K562 (cell line): ENCODE results near the gene HPCAL1. TPM values are rescaled to one million over a fixed set of nuclear protein-coding genes. Genes with fewer than 3 reads are reported as not detected.
A peak's percentile ranks its signal among the peaks of the same experiment; 100 is the strongest.

Source experiments
- MCM3 ChIP-seq: fragments of 450-650 bp; IDR thresholded peaks from 2 replicates; pipeline ENCODE4 v1.6.1; 2016
- NELFE ChIP-seq: IDR thresholded peaks from 2 replicates; pipeline ENCODE4 v1.6.1; 2011; ENCODE audit warnings: mild to moderate bottlenecking; ENCODE audit not compliant: insufficient read depth, insufficient read length
- RFX7 ChIP-seq: fragments of 250-450 bp; sonication (Bioruptor Pico); IDR thresholded peaks from 2 replicates; pipeline ENCODE4 v1.5.1; 2021; ENCODE audit warnings: mild to moderate bottlenecking
- SUPT5H ChIP-seq: fragments of 450-650 bp; IDR thresholded peaks from 2 replicates; pipeline ENCODE4 v1.6.1; 2016
- TAF1 ChIP-seq: IDR thresholded peaks from 2 replicates; pipeline ENCODE4 v1.6.1; 2011; ENCODE audit warnings: mild to moderate bottlenecking, low read length, moderate library complexity; ENCODE audit not compliant: insufficient read depth, control insufficient read depth, severe bottlenecking; ENCODE audit errors: extremely low read depth
- ZBTB7A ChIP-seq: IDR thresholded peaks from 2 replicates; pipeline ENCODE4 v1.6.1; 2011; ENCODE audit warnings: low read depth, mild to moderate bottlenecking, low read length, moderate library complexity, borderline replicate concordance; ENCODE audit not compliant: control insufficient read depth
- ZKSCAN1 ChIP-seq: fragments of 150-350 bp; IDR thresholded peaks from 2 replicates; pipeline ENCODE4 v1.6.1; 2016; ENCODE audit warnings: low read depth, low read length
- polyA plus RNA-seq, 8 experiments: library from polyadenylated mRNA; depleted of rRNA in 4 of 8; stranded (reverse) in 5 of 8; unstranded in 3 of 8; fragments of >200 nt; fragmentation: Nextera tagmentation in 2 of 8; fragmentation: Illumina TruSeq in 1 of 8; extraction: Ambion mirVana in 2 of 8; extraction: Trizol in 1 of 8; gene quantifications; 2 replicates each; pipeline versions ENCODE4 v1.2.1 to v1.2.3, GENCODE V29; 2011 to 2014; ENCODE audit warnings: inconsistent platforms in 1 of 8, missing spikeins in 1 of 8
- total RNA-seq, 7 experiments: library from RNA; depleted of rRNA in 6 of 7; stranded (reverse); fragments of >200 nt in 6 of 7; fragmentation: Illumina TruSeq in 2 of 7; extraction: Trizol in 2 of 7; gene quantifications; 2 replicates each; pipeline versions ENCODE4 v1.2.1 to v1.2.3, GENCODE V29; 2011 to 2021; ENCODE audit warnings: low replicate concordance in 1 of 7
- TF ChIP-seq, protein P1 (sequence below): fragments of 150-350 bp; IDR thresholded peaks from 2 replicates; pipeline ENCODE4 v1.6.1; 2014; ENCODE audit warnings: low read depth, mild to moderate bottlenecking, low read length, borderline replicate concordance
- TF ChIP-seq, protein P2 (sequence below), 2 experiments: fragments of 450-650 bp; IDR thresholded peaks; 2 replicates each; pipeline ENCODE4 v1.6.1; 2018; ENCODE audit warnings: mild to moderate bottlenecking in 2 of 2, low read depth in 1 of 2; ENCODE audit not compliant: partially characterized antibody in 2 of 2
- TF ChIP-seq, protein P3 (sequence below), 2 experiments: fragments of 450-650 bp; IDR thresholded peaks; 2 replicates each; pipeline ENCODE4 v1.6.1; 2016
- TF ChIP-seq, protein P4 (sequence below), 2 experiments: fragments of 150-350 bp in 1 of 2; IDR thresholded peaks; 2 replicates each; pipeline ENCODE4 v1.6.1; 2012 to 2016; ENCODE audit warnings: low read depth in 2 of 2, low read length in 2 of 2, mild to moderate bottlenecking in 1 of 2, moderate library complexity in 1 of 2
- TF ChIP-seq, protein P5 (sequence below): sonication (generic); formaldehyde crosslinking; IDR thresholded peaks from 2 replicates; pipeline ENCODE4 v1.8.0; 2022; ENCODE audit warnings: missing genetic modification reagents, mild to moderate bottlenecking, borderline replicate concordance

The HPCAL1 gene
- total and polyA plus RNA-seq, 9 of the 15 experiments (the other 6 are each of a cell fraction or from before 2014, with no cell fraction given), result 2.7 to 65.5 (median 23.9) TPM

DNA sequence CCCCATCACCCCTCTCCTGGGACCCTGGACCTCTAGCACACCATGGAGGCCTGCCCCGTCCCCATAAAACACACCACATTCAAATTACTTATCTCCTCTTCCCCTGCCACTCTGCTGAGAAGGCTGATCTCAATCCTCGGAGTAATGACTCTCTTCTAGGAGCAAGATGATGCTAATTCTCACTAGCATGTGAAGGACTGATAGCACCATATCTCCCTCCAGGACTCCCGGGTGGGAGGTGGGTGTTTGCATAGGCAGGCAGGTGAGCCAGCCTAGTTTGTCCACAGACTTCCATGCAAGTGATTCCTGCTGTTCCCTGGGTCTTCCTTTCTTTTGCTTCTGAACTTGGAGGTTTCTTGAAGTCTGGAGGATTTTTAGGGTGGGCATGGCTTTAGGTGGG lies 40.5 kb downstream of the HPCAL1 start (continued):
- TF ChIP-seq, protein P1, sequence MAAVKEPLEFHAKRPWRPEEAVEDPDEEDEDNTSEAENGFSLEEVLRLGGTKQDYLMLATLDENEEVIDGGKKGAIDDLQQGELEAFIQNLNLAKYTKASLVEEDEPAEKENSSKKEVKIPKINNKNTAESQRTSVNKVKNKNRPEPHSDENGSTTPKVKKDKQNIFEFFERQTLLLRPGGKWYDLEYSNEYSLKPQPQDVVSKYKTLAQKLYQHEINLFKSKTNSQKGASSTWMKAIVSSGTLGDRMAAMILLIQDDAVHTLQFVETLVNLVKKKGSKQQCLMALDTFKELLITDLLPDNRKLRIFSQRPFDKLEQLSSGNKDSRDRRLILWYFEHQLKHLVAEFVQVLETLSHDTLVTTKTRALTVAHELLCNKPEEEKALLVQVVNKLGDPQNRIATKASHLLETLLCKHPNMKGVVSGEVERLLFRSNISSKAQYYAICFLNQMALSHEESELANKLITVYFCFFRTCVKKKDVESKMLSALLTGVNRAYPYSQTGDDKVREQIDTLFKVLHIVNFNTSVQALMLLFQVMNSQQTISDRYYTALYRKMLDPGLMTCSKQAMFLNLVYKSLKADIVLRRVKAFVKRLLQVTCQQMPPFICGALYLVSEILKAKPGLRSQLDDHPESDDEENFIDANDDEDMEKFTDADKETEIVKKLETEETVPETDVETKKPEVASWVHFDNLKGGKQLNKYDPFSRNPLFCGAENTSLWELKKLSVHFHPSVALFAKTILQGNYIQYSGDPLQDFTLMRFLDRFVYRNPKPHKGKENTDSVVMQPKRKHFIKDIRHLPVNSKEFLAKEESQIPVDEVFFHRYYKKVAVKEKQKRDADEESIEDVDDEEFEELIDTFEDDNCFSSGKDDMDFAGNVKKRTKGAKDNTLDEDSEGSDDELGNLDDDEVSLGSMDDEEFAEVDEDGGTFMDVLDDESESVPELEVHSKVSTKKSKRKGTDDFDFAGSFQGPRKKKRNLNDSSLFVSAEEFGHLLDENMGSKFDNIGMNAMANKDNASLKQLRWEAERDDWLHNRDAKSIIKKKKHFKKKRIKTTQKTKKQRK, result no peak
- no peak for TF ChIP-seq SUPT5H
- TF ChIP-seq TAF1, result no peak
- TF ChIP-seq MCM3, result no peak
- TF ChIP-seq, protein P2, sequence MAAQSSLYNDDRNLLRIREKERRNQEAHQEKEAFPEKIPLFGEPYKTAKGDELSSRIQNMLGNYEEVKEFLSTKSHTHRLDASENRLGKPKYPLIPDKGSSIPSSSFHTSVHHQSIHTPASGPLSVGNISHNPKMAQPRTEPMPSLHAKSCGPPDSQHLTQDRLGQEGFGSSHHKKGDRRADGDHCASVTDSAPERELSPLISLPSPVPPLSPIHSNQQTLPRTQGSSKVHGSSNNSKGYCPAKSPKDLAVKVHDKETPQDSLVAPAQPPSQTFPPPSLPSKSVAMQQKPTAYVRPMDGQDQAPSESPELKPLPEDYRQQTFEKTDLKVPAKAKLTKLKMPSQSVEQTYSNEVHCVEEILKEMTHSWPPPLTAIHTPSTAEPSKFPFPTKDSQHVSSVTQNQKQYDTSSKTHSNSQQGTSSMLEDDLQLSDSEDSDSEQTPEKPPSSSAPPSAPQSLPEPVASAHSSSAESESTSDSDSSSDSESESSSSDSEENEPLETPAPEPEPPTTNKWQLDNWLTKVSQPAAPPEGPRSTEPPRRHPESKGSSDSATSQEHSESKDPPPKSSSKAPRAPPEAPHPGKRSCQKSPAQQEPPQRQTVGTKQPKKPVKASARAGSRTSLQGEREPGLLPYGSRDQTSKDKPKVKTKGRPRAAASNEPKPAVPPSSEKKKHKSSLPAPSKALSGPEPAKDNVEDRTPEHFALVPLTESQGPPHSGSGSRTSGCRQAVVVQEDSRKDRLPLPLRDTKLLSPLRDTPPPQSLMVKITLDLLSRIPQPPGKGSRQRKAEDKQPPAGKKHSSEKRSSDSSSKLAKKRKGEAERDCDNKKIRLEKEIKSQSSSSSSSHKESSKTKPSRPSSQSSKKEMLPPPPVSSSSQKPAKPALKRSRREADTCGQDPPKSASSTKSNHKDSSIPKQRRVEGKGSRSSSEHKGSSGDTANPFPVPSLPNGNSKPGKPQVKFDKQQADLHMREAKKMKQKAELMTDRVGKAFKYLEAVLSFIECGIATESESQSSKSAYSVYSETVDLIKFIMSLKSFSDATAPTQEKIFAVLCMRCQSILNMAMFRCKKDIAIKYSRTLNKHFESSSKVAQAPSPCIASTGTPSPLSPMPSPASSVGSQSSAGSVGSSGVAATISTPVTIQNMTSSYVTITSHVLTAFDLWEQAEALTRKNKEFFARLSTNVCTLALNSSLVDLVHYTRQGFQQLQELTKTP (IDR thresholded peaks at IDR 0.05; ENCODE audit: low read depth in 1 of 2, partially characterized antibody in 2 of 2), result no peak
- TF ChIP-seq, protein P3, sequence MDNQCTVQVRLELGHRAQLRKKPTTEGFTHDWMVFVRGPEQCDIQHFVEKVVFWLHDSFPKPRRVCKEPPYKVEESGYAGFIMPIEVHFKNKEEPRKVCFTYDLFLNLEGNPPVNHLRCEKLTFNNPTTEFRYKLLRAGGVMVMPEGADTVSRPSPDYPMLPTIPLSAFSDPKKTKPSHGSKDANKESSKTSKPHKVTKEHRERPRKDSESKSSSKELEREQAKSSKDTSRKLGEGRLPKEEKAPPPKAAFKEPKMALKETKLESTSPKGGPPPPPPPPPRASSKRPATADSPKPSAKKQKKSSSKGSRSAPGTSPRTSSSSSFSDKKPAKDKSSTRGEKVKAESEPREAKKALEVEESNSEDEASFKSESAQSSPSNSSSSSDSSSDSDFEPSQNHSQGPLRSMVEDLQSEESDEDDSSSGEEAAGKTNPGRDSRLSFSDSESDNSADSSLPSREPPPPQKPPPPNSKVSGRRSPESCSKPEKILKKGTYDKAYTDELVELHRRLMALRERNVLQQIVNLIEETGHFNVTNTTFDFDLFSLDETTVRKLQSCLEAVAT (IDR thresholded peaks at IDR 0.05), result no peak
- TF ChIP-seq ZKSCAN1, result no peak
- TF ChIP-seq ZBTB7A, result peak; percentile 46; the same call in 1 of the 2 replicates
- TF ChIP-seq NELFE, result no peak
- TF ChIP-seq, protein P4, sequence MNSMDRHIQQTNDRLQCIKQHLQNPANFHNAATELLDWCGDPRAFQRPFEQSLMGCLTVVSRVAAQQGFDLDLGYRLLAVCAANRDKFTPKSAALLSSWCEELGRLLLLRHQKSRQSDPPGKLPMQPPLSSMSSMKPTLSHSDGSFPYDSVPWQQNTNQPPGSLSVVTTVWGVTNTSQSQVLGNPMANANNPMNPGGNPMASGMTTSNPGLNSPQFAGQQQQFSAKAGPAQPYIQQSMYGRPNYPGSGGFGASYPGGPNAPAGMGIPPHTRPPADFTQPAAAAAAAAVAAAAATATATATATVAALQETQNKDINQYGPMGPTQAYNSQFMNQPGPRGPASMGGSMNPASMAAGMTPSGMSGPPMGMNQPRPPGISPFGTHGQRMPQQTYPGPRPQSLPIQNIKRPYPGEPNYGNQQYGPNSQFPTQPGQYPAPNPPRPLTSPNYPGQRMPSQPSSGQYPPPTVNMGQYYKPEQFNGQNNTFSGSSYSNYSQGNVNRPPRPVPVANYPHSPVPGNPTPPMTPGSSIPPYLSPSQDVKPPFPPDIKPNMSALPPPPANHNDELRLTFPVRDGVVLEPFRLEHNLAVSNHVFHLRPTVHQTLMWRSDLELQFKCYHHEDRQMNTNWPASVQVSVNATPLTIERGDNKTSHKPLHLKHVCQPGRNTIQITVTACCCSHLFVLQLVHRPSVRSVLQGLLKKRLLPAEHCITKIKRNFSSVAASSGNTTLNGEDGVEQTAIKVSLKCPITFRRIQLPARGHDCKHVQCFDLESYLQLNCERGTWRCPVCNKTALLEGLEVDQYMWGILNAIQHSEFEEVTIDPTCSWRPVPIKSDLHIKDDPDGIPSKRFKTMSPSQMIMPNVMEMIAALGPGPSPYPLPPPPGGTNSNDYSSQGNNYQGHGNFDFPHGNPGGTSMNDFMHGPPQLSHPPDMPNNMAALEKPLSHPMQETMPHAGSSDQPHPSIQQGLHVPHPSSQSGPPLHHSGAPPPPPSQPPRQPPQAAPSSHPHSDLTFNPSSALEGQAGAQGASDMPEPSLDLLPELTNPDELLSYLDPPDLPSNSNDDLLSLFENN (IDR thresholded peaks at IDR 0.05; ENCODE audit: low read depth in 2 of 2, low read length in 2 of 2), result no peak
- TF ChIP-seq RFX7 (CRISPR knock-in tag), result no peak
- TF ChIP-seq, protein P5, sequence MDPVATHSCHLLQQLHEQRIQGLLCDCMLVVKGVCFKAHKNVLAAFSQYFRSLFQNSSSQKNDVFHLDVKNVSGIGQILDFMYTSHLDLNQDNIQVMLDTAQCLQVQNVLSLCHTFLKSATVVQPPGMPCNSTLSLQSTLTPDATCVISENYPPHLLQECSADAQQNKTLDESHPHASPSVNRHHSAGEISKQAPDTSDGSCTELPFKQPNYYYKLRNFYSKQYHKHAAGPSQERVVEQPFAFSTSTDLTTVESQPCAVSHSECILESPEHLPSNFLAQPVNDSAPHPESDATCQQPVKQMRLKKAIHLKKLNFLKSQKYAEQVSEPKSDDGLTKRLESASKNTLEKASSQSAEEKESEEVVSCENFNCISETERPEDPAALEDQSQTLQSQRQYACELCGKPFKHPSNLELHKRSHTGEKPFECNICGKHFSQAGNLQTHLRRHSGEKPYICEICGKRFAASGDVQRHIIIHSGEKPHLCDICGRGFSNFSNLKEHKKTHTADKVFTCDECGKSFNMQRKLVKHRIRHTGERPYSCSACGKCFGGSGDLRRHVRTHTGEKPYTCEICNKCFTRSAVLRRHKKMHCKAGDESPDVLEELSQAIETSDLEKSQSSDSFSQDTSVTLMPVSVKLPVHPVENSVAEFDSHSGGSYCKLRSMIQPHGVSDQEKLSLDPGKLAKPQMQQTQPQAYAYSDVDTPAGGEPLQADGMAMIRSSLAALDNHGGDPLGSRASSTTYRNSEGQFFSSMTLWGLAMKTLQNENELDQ, result no peak
